ENCODE data around the gene TYW5.

The TYW5 gene

GRCh38 chr2:199955339-199956061 is at the start of gene TYW5, which contains the start of gene MAIP1:
Gene TYW5 (minus strand): TSS chr2:199955491. CDS start chr2:199955470, 21 bp downstream.
Gene MAIP1 (plus strand): TSS chr2:199955582. CDS start chr2:199955799, 217 bp downstream.
- DNase-seq: peak; percentile 86

- DNase-seq: no peak
These were observed 48.2 kb upstream of the TYW5 start for GRCh38 chr2:200003444-200003843.

GRCh38 chr2:200000444-200001163 is 45.3 kb upstream of the TYW5 start:
- DNase-seq: no peak

- DNase-seq: no peak
These were observed 43.9 kb upstream of the TYW5 start for GRCh38 chr2:199999166-199999565.

GRCh38 chr2:199997296-199997695 is 42.0 kb upstream of the TYW5 start:
- DNase-seq: no peak

- no peak for DNase-seq
These were observed 39.6 kb upstream of the TYW5 start for GRCh38 chr2:199994896-199995295.

- no peak for DNase-seq
These were observed 39.1 kb upstream of the TYW5 start for GRCh38 chr2:199994371-199994770.

GRCh38 chr2:199992296-199992695 is 37.0 kb upstream of the TYW5 start:
- no peak for DNase-seq

- no peak for DNase-seq
These were observed 36.4 kb upstream of the TYW5 start for GRCh38 chr2:199991691-199992090.

GRCh38 chr2:199989822-199990221 is 34.5 kb upstream of the TYW5 start:
- no peak for DNase-seq

- no peak for DNase-seq
These were observed 32.9 kb upstream of the TYW5 start for GRCh38 chr2:199988151-199988550.

GRCh38 chr2:199987586-199987985 is 32.3 kb upstream of the TYW5 start:
- no peak for DNase-seq

GRCh38 chr2:199985625-199986207 is 30.4 kb upstream of the TYW5 start:
- DNase-seq: peak; percentile 41

- no peak for DNase-seq
These were observed 29.5 kb upstream of the TYW5 start for GRCh38 chr2:199984755-199985154.

GRCh38 chr2:199984159-199984558 is 28.9 kb upstream of the TYW5 start:
- no peak for DNase-seq

GRCh38 chr2:199983534-199983933 is 28.2 kb upstream of the TYW5 start:
- DNase-seq: no peak

- no peak for DNase-seq
These were observed 27.0 kb upstream of the TYW5 start for GRCh38 chr2:199982126-199982843.

- DNase-seq: peak; percentile 68
These were observed 24.7 kb upstream of the TYW5 start for GRCh38 chr2:199979832-199980628.

- no peak for DNase-seq
These were observed 24.1 kb upstream of the TYW5 start for GRCh38 chr2:199979398-199979797.

- DNase-seq: no peak
These were observed 22.7 kb upstream of the TYW5 start for GRCh38 chr2:199977984-199978415.

- no peak for DNase-seq
These were observed 20.1 kb upstream of the TYW5 start for GRCh38 chr2:199975273-199975895.

GRCh38 chr2:199973703-199974102 is 18.4 kb upstream of the TYW5 start:
- DNase-seq: peak; percentile 20
